Muscle layer of duodenum (tissue), 2 donors: ENCODE measurements around the gene IFIT5.
"Not testable (repeated sequence)": the region's sequence is repeated elsewhere in the genome, so short reads cannot be mapped to it uniquely, and the experiment has no call there.

ENCODE experiments used
- H3K27ac ChIP-seq: one replicate; pipeline ENCODE4 v1.7.0; 2013; ENCODE audit warnings: mild to moderate bottlenecking, low read length
- H3K27me3 ChIP-seq: one replicate; pipeline ENCODE4 v1.7.0; 2013; ENCODE audit warnings: low read depth, mild to moderate bottlenecking, control low read depth, low read length
- H3K36me3 ChIP-seq, 2 donors: one replicate each; pipeline ENCODE4 v1.7.0; 2013; ENCODE audit warnings: low read length in 2 of 2, control low read depth in 1 of 2, mild to moderate bottlenecking in 1 of 2; ENCODE audit not compliant: insufficient read depth in 2 of 2, control insufficient read depth in 1 of 2
- H3K4me1 ChIP-seq, 2 donors: one replicate each; pipeline ENCODE4 v1.7.0; 2013; ENCODE audit warnings: low read length in 2 of 2, mild to moderate bottlenecking in 2 of 2, control low read depth in 1 of 2, moderate library complexity in 1 of 2; ENCODE audit not compliant: insufficient read depth in 2 of 2, control insufficient read depth in 1 of 2
- H3K4me3 ChIP-seq, 2 donors: one replicate each; pipeline ENCODE4 v1.7.0; 2013; ENCODE audit warnings: low read length in 2 of 2, low read depth in 1 of 2, mild to moderate bottlenecking in 1 of 2
- H3K9me3 ChIP-seq, 2 donors: one replicate each; pipeline ENCODE4 v1.7.0; 2013; ENCODE audit warnings: low read length in 2 of 2, control low read depth in 1 of 2, mild to moderate bottlenecking in 1 of 2; ENCODE audit not compliant: control insufficient read depth in 1 of 2
- donor health status: healthy.

The IFIT5 gene

DNA sequence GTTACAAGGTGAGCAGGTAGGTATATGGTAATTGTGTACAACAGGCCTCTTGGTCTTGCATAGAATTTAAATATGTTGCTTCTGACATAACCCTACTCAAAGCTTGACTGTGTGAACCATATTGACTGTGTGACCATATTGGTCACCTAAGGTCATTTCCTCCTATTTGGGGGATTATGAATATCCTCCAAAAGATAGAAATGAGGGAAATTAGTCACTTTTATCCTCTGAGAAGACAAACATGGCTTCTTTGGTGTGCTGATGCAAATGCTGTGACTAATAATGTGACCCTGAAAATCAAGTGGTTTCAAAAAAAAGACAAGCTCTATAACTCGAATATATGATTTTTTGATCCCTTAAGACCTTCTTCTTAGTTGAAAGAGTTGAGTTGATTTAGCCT is 27.9 kb downstream of the IFIT5 start:
- Histone ChIP-seq H3K27me3 (no peaks in the 10 kb centered on the region), H3K36me3 (no peaks in the 10 kb centered on the region), H3K9me3 (no peaks in the 10 kb centered on the region), H3K4me3 (no peak overlapping the region), H3K27ac (no peak overlapping the region), H3K4me1 (no peaks in the 10 kb centered on the region)

DNA sequence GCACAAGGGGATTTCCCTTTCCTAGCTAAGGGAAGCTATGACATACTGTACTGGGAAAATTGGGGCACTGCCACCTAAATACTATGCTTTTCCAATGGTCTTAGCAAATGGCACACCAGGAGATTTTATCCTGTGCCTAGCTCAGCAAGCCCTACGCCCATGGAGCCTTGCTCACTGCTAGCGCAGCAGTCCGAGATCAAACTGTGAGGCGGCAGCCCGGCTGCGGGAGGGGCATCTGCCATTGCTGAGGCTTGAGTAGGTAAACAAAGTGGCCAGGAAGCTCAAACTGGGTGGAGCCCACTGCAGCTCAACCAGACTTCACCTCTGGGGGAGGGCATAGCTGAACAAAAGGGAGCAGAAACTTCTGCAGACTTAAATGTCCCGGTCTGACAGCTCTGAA is 30.5 kb downstream of the IFIT5 start:
- not testable (repeated sequence) for H3K4me3 ChIP-seq, H3K9me3 ChIP-seq, H3K4me1 ChIP-seq

DNA sequence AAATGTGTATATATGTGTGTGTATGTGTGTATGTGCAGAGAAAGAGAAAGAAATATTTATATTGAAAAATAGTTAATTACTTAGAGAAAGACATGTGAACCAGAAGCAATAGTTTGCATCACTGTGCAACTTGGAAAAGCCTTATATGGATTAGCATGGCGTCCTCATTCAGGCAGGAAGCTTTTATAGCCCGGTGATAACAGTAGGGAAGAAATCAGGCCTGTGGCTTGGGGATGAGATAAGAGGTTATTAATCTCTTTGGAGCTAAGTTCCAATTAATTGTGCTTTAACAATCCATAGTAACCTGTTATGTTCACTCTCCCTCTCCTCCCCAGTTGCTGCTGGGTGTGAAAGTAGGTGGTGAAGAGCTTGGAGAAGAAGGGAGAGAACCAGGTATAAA is 36.5 kb downstream of the IFIT5 start:
- no peaks in the 10 kb centered on the region for H3K27me3 ChIP-seq
- H3K4me3 ChIP-seq, result no peak overlapping the region
- no peaks in the 10 kb centered on the region for H3K4me1 ChIP-seq
- no peaks in the 10 kb centered on the region for H3K9me3 ChIP-seq
- H3K36me3 ChIP-seq, result no peaks in the 10 kb centered on the region
- H3K27ac ChIP-seq, result no peak overlapping the region

More for the DNA sequence above, 30.5 kb downstream of the IFIT5 start:
- H3K27ac ChIP-seq, H3K27me3 ChIP-seq, H3K36me3 ChIP-seq: not testable (repeated sequence)

DNA sequence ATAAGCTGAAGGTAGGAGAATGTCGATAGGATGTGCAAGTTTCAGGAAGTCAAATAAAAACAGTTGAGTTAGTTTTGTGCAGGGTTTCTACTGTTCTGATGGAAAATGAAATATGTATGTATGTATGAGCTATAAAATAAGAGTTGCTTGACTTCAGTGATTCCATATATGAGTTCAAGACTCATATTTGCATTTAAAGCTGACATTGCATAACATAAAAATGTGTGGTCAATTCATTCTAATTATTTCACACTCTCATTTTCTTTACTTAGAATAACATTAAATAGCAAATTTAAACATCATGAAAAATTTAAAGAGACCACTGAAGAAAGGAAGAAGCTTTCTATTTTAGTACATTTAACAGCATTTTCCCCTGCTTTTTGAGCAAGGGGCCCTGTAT is 37.8 kb downstream of the IFIT5 start:
- H3K9me3 ChIP-seq, result no peaks in the 10 kb centered on the region
- no peaks in the 10 kb centered on the region for H3K36me3 ChIP-seq
- no peak overlapping the region for H3K27ac ChIP-seq
- no peaks in the 10 kb centered on the region for H3K27me3 ChIP-seq
- H3K4me1 ChIP-seq, result no peaks in the 10 kb centered on the region
- H3K4me3 ChIP-seq, result no peak overlapping the region

DNA sequence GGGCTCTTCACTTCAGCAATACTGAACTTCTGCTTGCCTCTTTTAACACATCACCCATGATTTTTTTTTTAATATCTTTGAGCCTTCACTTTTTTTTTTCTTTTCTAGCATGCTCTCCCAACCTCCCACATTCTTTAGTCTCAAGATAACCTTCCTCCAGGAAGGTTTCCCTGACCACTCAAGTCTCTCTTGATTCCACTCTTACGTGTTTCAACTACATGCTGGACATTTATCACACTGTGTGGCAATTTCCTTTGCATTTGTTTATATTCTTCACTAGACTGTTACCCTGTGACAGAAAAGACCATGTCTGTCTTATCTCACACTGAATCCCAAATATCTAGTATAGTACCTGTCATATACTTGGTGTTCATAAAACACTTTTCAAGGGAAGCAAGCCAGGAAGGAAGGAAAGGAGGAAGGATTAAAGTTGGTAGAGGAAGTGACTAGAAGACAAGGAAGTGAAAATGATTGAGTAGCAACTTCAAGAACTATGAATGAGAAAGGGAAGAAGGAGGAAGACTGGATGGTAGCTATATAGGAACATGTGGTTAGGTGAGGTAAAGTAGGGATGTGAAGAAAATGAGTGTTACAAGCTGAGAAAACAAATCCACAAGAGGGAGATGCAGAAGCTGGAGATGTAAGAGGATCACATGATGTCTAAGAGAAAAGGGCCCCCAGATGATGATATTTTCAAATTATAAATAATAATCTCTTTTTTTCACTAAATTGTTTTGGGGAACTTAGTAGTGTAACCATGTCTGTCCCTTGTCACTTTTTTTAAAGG is 40.4 kb downstream of the IFIT5 start:
- Histone ChIP-seq H3K9me3 (no peaks in the 10 kb centered on the region), H3K4me1 (no peaks in the 10 kb centered on the region), H3K27me3 (no peaks in the 10 kb centered on the region), H3K27ac (no peak overlapping the region), H3K4me3 (no peak overlapping the region), H3K36me3 (no peaks in the 10 kb centered on the region)

DNA sequence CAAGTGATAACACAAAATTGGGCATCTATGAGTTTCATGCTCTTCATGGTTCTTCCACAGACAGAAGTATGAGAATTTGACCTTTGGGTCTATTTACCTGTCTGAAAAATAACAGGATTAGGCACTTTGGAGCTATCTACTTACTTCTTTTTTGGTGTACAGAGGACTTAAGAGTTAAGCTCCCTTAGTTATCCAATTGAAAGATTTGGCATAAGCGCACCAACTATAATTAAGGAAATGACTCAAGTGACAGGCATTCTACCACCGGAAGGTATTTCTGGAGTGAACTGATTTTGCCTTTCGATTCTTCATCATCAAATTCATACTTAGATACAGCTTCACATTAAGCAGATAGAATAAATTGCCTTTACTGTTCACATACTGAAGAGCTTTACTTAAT is 43.9 kb downstream of the IFIT5 start:
- Histone ChIP-seq H3K9me3 (no peaks in the 10 kb centered on the region), H3K4me3 (no peak overlapping the region), H3K27me3 (no peaks in the 10 kb centered on the region), H3K36me3 (no peaks in the 10 kb centered on the region), H3K27ac (no peak overlapping the region), H3K4me1 (no peaks in the 10 kb centered on the region)

DNA sequence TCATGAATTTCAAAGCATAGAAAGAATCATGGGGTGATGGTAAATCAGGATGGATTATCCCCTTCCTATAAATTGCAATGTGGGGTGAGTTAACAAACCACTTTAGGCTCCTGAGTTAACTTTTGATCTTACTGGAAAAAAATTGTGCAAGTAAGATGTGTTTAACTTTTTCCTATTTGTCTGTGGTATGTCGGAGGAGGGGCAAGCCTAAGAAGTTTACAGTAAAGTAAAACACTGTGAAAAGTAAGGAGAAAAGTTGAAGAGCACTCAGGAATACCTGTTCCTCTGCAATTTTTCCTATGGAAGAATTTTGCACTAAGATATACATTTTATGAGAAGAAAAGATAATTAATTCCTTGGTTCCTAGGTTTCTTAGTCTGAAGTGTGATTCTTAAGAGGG is 44.4 kb downstream of the IFIT5 start:
- no peaks in the 10 kb centered on the region for H3K4me1 ChIP-seq
- H3K27me3 ChIP-seq, result no peaks in the 10 kb centered on the region
- no peak overlapping the region for H3K4me3 ChIP-seq
- H3K9me3 ChIP-seq, result no peaks in the 10 kb centered on the region
- no peaks in the 10 kb centered on the region for H3K36me3 ChIP-seq
- H3K27ac ChIP-seq, result no peak overlapping the region

DNA sequence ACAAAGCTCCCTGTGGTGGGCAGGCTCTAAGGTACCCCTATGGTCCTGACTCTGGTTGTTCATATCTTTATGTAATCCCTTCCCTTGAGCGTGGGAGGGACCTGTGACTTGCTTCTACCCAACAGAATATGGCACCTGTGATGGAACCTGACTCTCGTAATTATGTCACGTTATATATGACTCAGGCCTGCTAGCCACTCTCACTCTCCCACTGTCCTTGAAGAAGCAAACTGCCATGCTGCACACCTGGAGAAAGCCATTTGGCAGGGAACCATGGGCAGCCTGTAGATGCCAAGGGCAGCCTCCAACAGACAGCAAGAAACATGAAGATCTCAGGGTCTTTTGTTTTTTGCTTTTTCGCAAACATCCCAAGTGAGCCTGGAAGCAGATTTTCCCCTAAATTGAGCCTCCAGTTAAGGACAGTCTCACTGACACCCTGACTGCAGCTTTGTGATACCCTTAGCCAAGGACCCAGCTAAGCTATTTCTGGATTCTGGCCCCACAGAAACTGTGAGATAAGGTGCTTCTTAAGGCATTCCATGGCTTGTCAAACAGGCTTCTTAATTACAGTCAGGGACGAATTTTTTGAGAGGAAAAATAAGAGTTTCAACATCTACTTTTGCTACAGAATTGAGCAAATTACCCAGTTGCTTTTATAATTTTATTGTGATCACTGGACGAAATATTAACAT is 49.6 kb downstream of the IFIT5 start:
- no peak overlapping the region for H3K4me3 ChIP-seq
- peaks cover 0 to 4% of the 10 kb centered on the region in 2 donors for H3K4me1 ChIP-seq
- H3K9me3 ChIP-seq, result no peaks in the 10 kb centered on the region
- H3K27me3 ChIP-seq, result no peaks in the 10 kb centered on the region
- no peak overlapping the region for H3K27ac ChIP-seq
- H3K36me3 ChIP-seq, result no peaks in the 10 kb centered on the region

DNA sequence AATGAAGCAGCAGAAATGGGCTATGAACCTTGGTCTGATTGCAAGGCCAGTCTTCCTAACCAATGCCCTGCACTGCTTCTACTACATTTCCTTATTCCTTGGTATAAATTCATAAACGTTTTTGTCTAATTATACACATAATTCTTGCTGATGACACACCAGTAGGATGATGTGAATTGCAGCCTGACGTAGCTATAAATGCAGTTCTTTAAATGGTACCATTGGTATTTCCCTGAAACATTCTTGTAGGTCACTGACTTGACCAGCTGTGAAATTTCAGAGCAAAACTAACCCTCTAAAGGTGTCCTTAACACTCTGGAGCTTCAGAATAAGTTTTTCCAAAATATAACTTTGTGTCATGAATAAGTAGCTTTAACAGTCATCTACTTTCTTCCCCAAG is 50.8 kb downstream of the IFIT5 start:
- Histone ChIP-seq H3K36me3 (no peaks in the 10 kb centered on the region), H3K9me3 (no peaks in the 10 kb centered on the region), H3K4me1 (peaks cover 0 to 4% of the 10 kb centered on the region in 2 donors), H3K27me3 (no peaks in the 10 kb centered on the region), H3K27ac (no peak overlapping the region), H3K4me3 (no peak overlapping the region)

DNA sequence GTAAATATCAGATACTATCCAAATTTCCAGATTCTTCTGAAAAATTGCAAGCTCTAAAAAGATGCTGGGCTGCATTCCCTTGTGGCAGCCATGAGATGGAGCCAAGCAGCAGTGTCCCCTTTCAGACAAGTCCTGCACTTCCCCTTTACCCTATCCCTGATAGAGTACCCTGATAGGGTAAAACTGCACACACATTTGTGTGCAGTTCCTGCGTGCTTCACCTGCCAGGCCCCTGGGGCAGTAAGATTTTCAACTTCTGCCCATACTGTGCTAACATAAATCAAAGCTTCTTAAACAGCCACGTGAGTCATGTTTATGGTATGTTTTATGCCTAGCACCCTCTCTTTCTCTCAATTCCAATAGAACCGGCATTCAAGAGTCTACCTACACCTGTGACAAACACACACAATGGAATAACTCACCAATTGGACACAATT is 52.2 kb downstream of the IFIT5 start:
- H3K36me3 ChIP-seq, result no peaks in the 10 kb centered on the region
- no peaks in the 10 kb centered on the region for H3K9me3 ChIP-seq
- no peak overlapping the region for H3K4me3 ChIP-seq
- no peaks in the 10 kb centered on the region for H3K27me3 ChIP-seq
- no peak overlapping the region for H3K27ac ChIP-seq
- H3K4me1 ChIP-seq, result peaks cover 0 to 4% of the 10 kb centered on the region in 2 donors

DNA sequence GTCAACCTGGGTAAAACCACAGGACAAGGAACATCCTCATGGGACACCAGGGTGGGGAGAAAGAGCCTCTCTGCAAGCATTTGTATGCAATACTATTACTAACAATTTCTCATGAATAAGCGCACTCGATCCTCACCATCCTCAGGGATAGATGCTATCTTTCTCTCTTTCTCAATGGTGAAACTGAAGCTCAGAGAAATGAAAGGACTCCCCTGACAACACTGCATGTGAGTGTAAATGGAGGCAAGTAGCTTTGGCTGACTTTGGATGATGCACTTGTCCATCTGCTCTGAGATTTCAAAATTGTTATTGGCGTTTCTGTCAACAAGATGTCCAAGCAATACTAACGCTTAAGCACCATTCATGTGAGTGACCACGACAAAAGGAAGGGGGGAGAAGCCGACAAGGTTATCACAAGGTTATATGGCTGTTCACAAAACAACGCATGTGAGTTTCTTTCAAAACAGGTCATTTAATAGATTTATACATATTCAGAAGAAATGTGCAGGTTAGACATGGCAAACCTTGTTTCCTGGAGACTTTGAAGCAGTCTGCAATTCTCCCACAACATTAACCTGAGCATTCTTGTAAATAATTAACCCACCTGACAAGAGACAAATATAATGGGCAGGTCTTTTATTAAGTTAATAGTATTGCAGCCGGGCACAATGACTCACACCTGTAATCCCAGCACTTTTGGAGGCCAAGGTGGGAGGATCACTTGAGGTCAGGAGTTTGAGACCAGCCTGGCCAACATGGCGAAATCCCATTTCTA is 54.0 kb downstream of the IFIT5 start:
- no peaks in the 10 kb centered on the region for H3K27me3 ChIP-seq
- no peak overlapping the region for H3K4me3 ChIP-seq
- H3K9me3 ChIP-seq, result no peaks in the 10 kb centered on the region
- H3K4me1 ChIP-seq, result peaks cover 0 to 4% of the 10 kb centered on the region in 2 donors
- H3K27ac ChIP-seq, result no peak overlapping the region
- H3K36me3 ChIP-seq, result no peaks in the 10 kb centered on the region
